Measurements from ENCODE around the gene SCN9A.
A peak's percentile ranks its signal among the peaks of the same experiment; 100 is the strongest.
"Not testable (repeated sequence)": the region's sequence is repeated elsewhere in the genome, so short reads cannot be mapped to it uniquely, and the experiment has no call there.

Gene SCN9A

GRCh38 chr2:166334805-166335204 is 40.9 kb downstream of the SCN9A start:
- DNase-seq (ENCODE audit: low read depth): no peak

- DNase-seq (ENCODE audit: low read depth): no peak
Measured at GRCh38 chr2:166333801-166334200, 41.9 kb downstream of the SCN9A start.

GRCh38 chr2:166332106-166332505 is 43.6 kb downstream of the SCN9A start:
- no peak for DNase-seq (ENCODE audit: low read depth)

GRCh38 chr2:166331468-166331867 is 44.3 kb downstream of the SCN9A start:
- no peak for DNase-seq (ENCODE audit: low read depth)

- DNase-seq (ENCODE audit: low read depth): no peak
Measured at GRCh38 chr2:166329465-166329864, 46.3 kb downstream of the SCN9A start.

- DNase-seq (ENCODE audit: low read depth): no peak
Measured at GRCh38 chr2:166328147-166328546, 47.6 kb downstream of the SCN9A start.

- no peak for DNase-seq (ENCODE audit: low read depth)
Measured at GRCh38 chr2:166321076-166321475, 54.7 kb downstream of the SCN9A start.

- DNase-seq (ENCODE audit: low read depth): peak; percentile 74
Measured at GRCh38 chr2:166314022-166314759, 61.6 kb downstream of the SCN9A start.

GRCh38 chr2:166312863-166313262 is 62.9 kb downstream of the SCN9A start:
- DNase-seq (ENCODE audit: low read depth): not testable (repeated sequence)

GRCh38 chr2:166307326-166307725 is 68.4 kb downstream of the SCN9A start:
- DNase-seq (ENCODE audit: low read depth): no peak

GRCh38 chr2:166304656-166305055 is 71.1 kb downstream of the SCN9A start:
- DNase-seq (ENCODE audit: low read depth): no peak

GRCh38 chr2:166302036-166302435 is 73.7 kb downstream of the SCN9A start:
- no peak for DNase-seq (ENCODE audit: low read depth)

- no peak for DNase-seq (ENCODE audit: low read depth)
Measured at GRCh38 chr2:166297951-166298350, 77.8 kb downstream of the SCN9A start.

GRCh38 chr2:166293984-166294383 is 81.8 kb downstream of the SCN9A start:
- no peak for DNase-seq (ENCODE audit: low read depth)

- no peak for DNase-seq (ENCODE audit: low read depth)
Measured at GRCh38 chr2:166285215-166285614, 90.5 kb downstream of the SCN9A start.

- no peak for DNase-seq (ENCODE audit: low read depth)
Measured at GRCh38 chr2:166284359-166284758, 91.4 kb downstream of the SCN9A start.

GRCh38 chr2:166282154-166282553 is 93.6 kb downstream of the SCN9A start:
- no peak for DNase-seq (ENCODE audit: low read depth)

- DNase-seq (ENCODE audit: low read depth): no peak
Measured at GRCh38 chr2:166278856-166279255, 96.9 kb downstream of the SCN9A start.

GRCh38 chr2:166270376-166270775 is 105.4 kb downstream of the SCN9A start:
- DNase-seq (ENCODE audit: low read depth): no peak

GRCh38 chr2:166269322-166269721 is 106.4 kb downstream of the SCN9A start:
- no peak for DNase-seq (ENCODE audit: low read depth)

- DNase-seq (ENCODE audit: low read depth): no peak
Measured at GRCh38 chr2:166257859-166258258, 117.9 kb downstream of the SCN9A start.

GRCh38 chr2:166256896-166257295 is 118.8 kb downstream of the SCN9A start:
- DNase-seq (ENCODE audit: low read depth): no peak

GRCh38 chr2:166249318-166249717 is 126.4 kb downstream of the SCN9A start:
- no peak for DNase-seq (ENCODE audit: low read depth)

GRCh38 chr2:166246901-166247300 is 128.8 kb downstream of the SCN9A start:
- DNase-seq (ENCODE audit: low read depth): no peak

Measured in HS-5 (cell line).